GM12878 (cell line): Measurements from ENCODE around the gene VPS13C. TPM values are rescaled to one million over a fixed set of nuclear protein-coding genes. Genes with fewer than 3 reads are reported as not detected.

ENCODE experiments used
- ATAC-seq: fragments of 200-7000 bp; cut with Tn5 transposase; 3 replicates; pipeline ENCODE4 v1.9.1; 2020; ENCODE audit warnings: mild to moderate bottlenecking, moderate library complexity
- BruUV-seq: library from RNA; stranded (reverse); fragments of 400-500 nt; replicated peaks from 2 replicates; lab custom pipeline; 2021; lab: Mats Ljungman, UMichigan
- CTCF ChIA-PET: fragments of 300-600 bp; sonication (Branson Sonifier 250); formaldehyde crosslinking; extraction: SDS; loops from one replicate; lab custom pipeline; 2021; ENCODE audit warnings: inconsistent platforms; lab: Yijun Ruan, JAX
- POLR2A ChIA-PET: fragments of 350-600 bp; formaldehyde crosslinking; extraction: SDS; loops from one replicate; lab custom pipeline; 2021; ENCODE audit warnings: inconsistent platforms; lab: Charles Lee
- RAD21 ChIA-PET: fragments of 300-600 bp; sonication (Branson Sonifier 250); formaldehyde crosslinking; loops from one replicate; lab custom pipeline; 2023; ENCODE audit warnings: antibody characterized with exemption; ENCODE audit not compliant: unreplicated experiment; lab: Charles Lee
- SMC1A ChIA-PET: fragments of 300-600 bp; sonication (Branson Sonifier 250); formaldehyde crosslinking; loops from one replicate; lab custom pipeline; 2023; ENCODE audit not compliant: unreplicated experiment, uncharacterized antibody; lab: Charles Lee
- DNase-seq: peaks from one replicate; pipeline ENCODE4 v3.0.0-alpha.2; 2011; ENCODE audit warnings: low read depth, low spot score
- FAIRE-seq: peaks from 3 replicates; lab custom pipeline; 2011; peaks lifted over from hg19 to GRCh38; lab: Jason Lieb, UNC
- H2AFZ ChIP-seq: 2 replicates; pipeline ENCODE4 v1.6.0; 2011; ENCODE audit warnings: low read depth, low read length, control low read depth; ENCODE audit not compliant: control insufficient read depth
- H3K27ac ChIP-seq: 2 replicates; pipeline ENCODE4 v1.5.1; 2011; ENCODE audit warnings: control low read depth; ENCODE audit not compliant: control insufficient read depth, insufficient read depth
- H3K27me3 ChIP-seq, 2 experiments: replicated peaks in 1 of 2; 2 replicates each; pipeline versions ENCODE4 v1.6.0 to v1.6.1; 2011; ENCODE audit warnings: low read length in 1 of 2; ENCODE audit not compliant: control insufficient read depth in 2 of 2, insufficient read depth in 2 of 2
- H3K36me3 ChIP-seq, 2 experiments: 2 replicates each; pipeline ENCODE4 v1.5.1; 2011; ENCODE audit warnings: low read length in 1 of 2; ENCODE audit not compliant: control insufficient read depth in 2 of 2, insufficient read depth in 2 of 2
- H3K4me1 ChIP-seq: 2 replicates; pipeline ENCODE4 v1.6.1; 2011; ENCODE audit warnings: mild to moderate bottlenecking, low read length, moderate library complexity, mixed read lengths; ENCODE audit not compliant: control insufficient read depth, insufficient read depth
- H3K4me2 ChIP-seq: 2 replicates; pipeline ENCODE4 v1.6.0; 2011; ENCODE audit warnings: control low read depth; ENCODE audit not compliant: control insufficient read depth, insufficient read depth
- H3K4me3 ChIP-seq: fragments of 200-600 bp; sonication (generic); 2 replicates; pipeline ENCODE4 v1.5.1; 2016
- H3K79me2 ChIP-seq: 2 replicates; pipeline ENCODE4 v1.6.0; 2011; ENCODE audit warnings: low read length; ENCODE audit not compliant: control insufficient read depth, insufficient read depth
- H3K9ac ChIP-seq: 2 replicates; pipeline ENCODE4 v1.8.0; 2011; ENCODE audit warnings: low read length, control low read depth, mixed read lengths; ENCODE audit not compliant: control insufficient read depth, insufficient read depth
- H3K9me3 ChIP-seq: replicated peaks from 3 replicates; pipeline ENCODE4 v1.5.1; 2011; ENCODE audit warnings: mild to moderate bottlenecking, low read length; ENCODE audit not compliant: control insufficient read depth, insufficient read depth
- H4K20me1 ChIP-seq: 2 replicates; pipeline ENCODE4 v1.6.0; 2011; ENCODE audit not compliant: control insufficient read depth, insufficient read depth
- EED ChIP-seq: sonication (generic); IDR thresholded peaks from 2 replicates; pipeline ENCODE4 v1.6.1; 2016; ENCODE audit warnings: antibody characterized with exemption, low read depth
- HDAC6 ChIP-seq: fragments of 200-600 bp; sonication (generic); IDR thresholded peaks from one replicate; pipeline ENCODE4 v1.8.0; 2017; ENCODE audit warnings: antibody characterized with exemption; ENCODE audit not compliant: unreplicated experiment
- KLF5 ChIP-seq: fragments of 450-650 bp; IDR thresholded peaks from 2 replicates; pipeline ENCODE4 v1.6.1; 2014; ENCODE audit warnings: mild to moderate bottlenecking; ENCODE audit not compliant: partially characterized antibody
- SIN3A ChIP-seq: IDR thresholded peaks from 2 replicates; pipeline ENCODE4 v1.6.1; 2012; ENCODE audit warnings: low read depth, low read length, improper control_type of control experiment
- SMARCA5 ChIP-seq: fragments of 450-650 bp; IDR thresholded peaks from 2 replicates; pipeline ENCODE4 v1.6.1; 2017; ENCODE audit warnings: mild to moderate bottlenecking
- SMC3 ChIP-seq: IDR thresholded peaks from 2 replicates; pipeline ENCODE4 v1.6.1; 2011; ENCODE audit warnings: low read length, improper control_type of control experiment, borderline replicate concordance
- TARDBP ChIP-seq: IDR thresholded peaks from 2 replicates; pipeline ENCODE4 v1.6.1; 2016; ENCODE audit warnings: borderline replicate concordance
- TCF7 ChIP-seq: IDR thresholded peaks from 2 replicates; pipeline ENCODE4 v1.6.1; 2014; ENCODE audit warnings: antibody characterized with exemption, borderline replicate concordance
- YBX1 ChIP-seq: fragments of 450-650 bp; IDR thresholded peaks from 2 replicates; pipeline ENCODE4 v1.6.1; 2016; ENCODE audit warnings: antibody characterized with exemption
- ZNF274 ChIP-seq: IDR thresholded peaks from one replicate; pipeline ENCODE4 v1.8.0; 2011; ENCODE audit not compliant: insufficient read length, insufficient read depth
- WGBS: methylation state at CpG from one replicate; pipeline ENCODE4 v1.1.6; 2016; ENCODE audit warnings: low lambda C conversion rate; ENCODE audit not compliant: insufficient replicate concordance, insufficient coverage; ENCODE audit errors: missing lambda C conversion rate; 5-methylcytosine and 5-hydroxymethylcytosine counted together
- in situ Hi-C: fragments of 300-500 bp; cut with MboI; formaldehyde crosslinking; loops from 9 replicates; pipeline ENCODE4 v1.14.3; 2018; ENCODE audit warnings: mixed read lengths
- intact Hi-C: fragments of 100-400 bp; cut with micrococcal nuclease; formaldehyde crosslinking; loops from one replicate; pipeline ENCODE4 v1.14.2; 2022; ENCODE audit not compliant: unreplicated experiment
- polyA plus RNA-seq, 11 experiments: library from polyadenylated mRNA; depleted of rRNA in 4 of 11; unstranded in 6 of 11; stranded (reverse) in 5 of 11; fragments of >200 nt; fragmentation: Nextera tagmentation in 4 of 11; fragmentation: Illumina TruSeq in 1 of 11; extraction: Ambion mirVana in 4 of 11; extraction: Trizol in 1 of 11; gene quantifications; 1 replicate in 1 of 11; 2 replicates in 10 of 11; pipeline versions ENCODE4 v1.2.1 to v1.2.3, GENCODE V29; 2011 to 2016; ENCODE audit warnings: inconsistent platforms in 2 of 11, missing spikeins in 2 of 11, low read depth in 1 of 11
- total RNA-seq, 4 experiments: library from RNA; depleted of rRNA in 3 of 4; stranded (reverse); fragments of >200 nt in 3 of 4; fragmentation: Illumina TruSeq in 1 of 4; extraction: Trizol in 1 of 4; gene quantifications; 2 replicates each; pipeline versions ENCODE4 v1.2.1 to v1.2.3, GENCODE V29; 2013 to 2021
- TF ChIP-seq, protein P1 (sequence below): fragments of 450-650 bp; IDR thresholded peaks from 2 replicates; pipeline ENCODE4 v1.6.1; 2017; ENCODE audit warnings: mild to moderate bottlenecking, moderate library complexity
- TF ChIP-seq, protein P2 (sequence below): fragments of 450-650 bp; IDR thresholded peaks from 2 replicates; pipeline ENCODE4 v1.6.1; 2016; ENCODE audit warnings: mild to moderate bottlenecking
- TF ChIP-seq, protein P3 (sequence below): fragments of 450-650 bp; IDR thresholded peaks from 2 replicates; pipeline ENCODE4 v1.6.1; 2017; ENCODE audit warnings: low read depth, mild to moderate bottlenecking, moderate library complexity
- TF ChIP-seq, protein P4 (sequence below): IDR thresholded peaks from 2 replicates; pipeline ENCODE4 v1.6.1; 2012; ENCODE audit warnings: low read depth, low read length, improper control_type of control experiment
- TF ChIP-seq, protein P5 (sequence below): IDR thresholded peaks from 2 replicates; pipeline ENCODE4 v1.6.1; 2012; ENCODE audit warnings: low read length, inconsistent platforms

VPS13C gene
- total and polyA plus RNA-seq, 10 of the 15 experiments (the other 5 are each of a cell fraction or from before 2014, with no cell fraction given): 9.3 to 53.1 (median 31.8) TPM

DNA sequence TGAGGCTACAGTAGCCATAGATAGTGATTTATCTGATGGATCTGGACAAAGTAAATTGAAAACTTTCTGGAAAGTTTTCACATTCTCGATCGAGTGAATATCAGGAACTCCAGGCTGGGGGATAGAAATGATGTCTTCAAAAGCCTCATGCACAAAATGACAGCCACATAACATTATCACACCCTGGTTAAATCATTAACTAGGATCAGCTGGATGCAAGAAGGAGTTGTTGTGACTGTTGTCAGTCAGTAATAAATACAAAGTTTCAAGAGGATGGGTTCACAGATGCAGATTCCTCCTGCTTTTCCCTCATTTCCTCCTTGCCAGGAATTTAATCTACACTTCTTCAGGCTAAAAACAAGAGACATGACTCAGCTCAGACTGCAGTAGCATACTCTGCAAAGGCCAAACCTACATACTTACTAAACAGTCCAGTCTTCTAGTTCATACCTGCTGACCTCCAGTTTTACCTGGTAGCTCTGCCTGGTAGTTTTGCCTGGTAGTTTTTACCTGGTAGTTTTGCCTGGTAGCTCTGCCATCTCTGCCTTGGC, 47.4 kb upstream of the VPS13C start (continued):
- TF ChIP-seq, protein P1, sequence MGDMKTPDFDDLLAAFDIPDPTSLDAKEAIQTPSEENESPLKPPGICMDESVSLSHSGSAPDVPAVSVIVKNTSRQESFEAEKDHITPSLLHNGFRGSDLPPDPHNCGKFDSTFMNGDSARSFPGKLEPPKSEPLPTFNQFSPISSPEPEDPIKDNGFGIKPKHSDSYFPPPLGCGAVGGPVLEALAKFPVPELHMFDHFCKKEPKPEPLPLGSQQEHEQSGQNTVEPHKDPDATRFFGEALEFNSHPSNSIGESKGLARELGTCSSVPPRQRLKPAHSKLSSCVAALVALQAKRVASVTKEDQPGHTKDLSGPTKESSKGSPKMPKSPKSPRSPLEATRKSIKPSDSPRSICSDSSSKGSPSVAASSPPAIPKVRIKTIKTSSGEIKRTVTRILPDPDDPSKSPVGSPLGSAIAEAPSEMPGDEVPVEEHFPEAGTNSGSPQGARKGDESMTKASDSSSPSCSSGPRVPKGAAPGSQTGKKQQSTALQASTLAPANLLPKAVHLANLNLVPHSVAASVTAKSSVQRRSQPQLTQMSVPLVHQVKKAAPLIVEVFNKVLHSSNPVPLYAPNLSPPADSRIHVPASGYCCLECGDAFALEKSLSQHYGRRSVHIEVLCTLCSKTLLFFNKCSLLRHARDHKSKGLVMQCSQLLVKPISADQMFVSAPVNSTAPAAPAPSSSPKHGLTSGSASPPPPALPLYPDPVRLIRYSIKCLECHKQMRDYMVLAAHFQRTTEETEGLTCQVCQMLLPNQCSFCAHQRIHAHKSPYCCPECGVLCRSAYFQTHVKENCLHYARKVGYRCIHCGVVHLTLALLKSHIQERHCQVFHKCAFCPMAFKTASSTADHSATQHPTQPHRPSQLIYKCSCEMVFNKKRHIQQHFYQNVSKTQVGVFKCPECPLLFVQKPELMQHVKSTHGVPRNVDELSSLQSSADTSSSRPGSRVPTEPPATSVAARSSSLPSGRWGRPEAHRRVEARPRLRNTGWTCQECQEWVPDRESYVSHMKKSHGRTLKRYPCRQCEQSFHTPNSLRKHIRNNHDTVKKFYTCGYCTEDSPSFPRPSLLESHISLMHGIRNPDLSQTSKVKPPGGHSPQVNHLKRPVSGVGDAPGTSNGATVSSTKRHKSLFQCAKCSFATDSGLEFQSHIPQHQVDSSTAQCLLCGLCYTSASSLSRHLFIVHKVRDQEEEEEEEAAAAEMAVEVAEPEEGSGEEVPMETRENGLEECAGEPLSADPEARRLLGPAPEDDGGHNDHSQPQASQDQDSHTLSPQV: no peak
- no peak for TF ChIP-seq TCF7

DNA sequence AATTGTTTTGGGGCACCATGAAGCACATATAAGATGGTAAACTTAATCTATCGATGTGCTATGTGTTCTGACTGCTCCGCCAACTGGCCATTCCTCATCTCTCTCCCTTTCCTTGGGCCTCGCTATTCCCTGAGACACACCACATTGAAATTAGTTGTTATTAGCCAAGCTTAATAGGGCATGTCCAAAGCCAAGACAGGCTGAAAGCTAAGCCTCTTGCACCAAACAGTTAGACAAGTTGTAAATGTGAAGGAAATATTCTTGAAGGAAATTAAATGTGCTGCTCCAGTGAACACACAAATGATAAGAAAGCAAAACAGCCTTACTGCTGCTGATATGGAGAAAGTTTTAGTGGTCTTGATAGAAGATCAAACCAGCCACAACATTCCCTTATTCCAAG, 45.8 kb upstream of the VPS13C start:
- in situ Hi-C loops (no loop called here), intact Hi-C loops (no loop called here)
- no peak for DNase-seq
- POLR2A ChIA-PET: no interaction called here
- Histone ChIP-seq H3K36me3 (no peaks in the 10 kb centered on the region), H3K9me3 (no peaks in the 10 kb centered on the region), H3K27ac (no peak overlapping the region), H2AFZ (no peak overlapping the region), H3K9ac (no peak overlapping the region), H3K4me1 (no peaks in the 10 kb centered on the region), H3K4me2 (no peak overlapping the region), H3K79me2 (no peaks in the 10 kb centered on the region), H3K27me3 (no peaks in the 10 kb centered on the region; a peak in 1 of 4 replicates), H4K20me1 (no peaks in the 10 kb centered on the region), H3K4me3 (no peak overlapping the region)
- 66% methylated on average over 3 of the region's 3 CpGs for WGBS
- SMC1A ChIA-PET: no interaction called here
- RAD21 ChIA-PET: no interaction called here
- no peak for ATAC-seq
- FAIRE-seq: no peak
- CTCF ChIA-PET: no interaction called here
- no TSS peak for BruUV-seq
- no peak for TF ChIP-seq SMARCA5
- TF ChIP-seq, protein P2, sequence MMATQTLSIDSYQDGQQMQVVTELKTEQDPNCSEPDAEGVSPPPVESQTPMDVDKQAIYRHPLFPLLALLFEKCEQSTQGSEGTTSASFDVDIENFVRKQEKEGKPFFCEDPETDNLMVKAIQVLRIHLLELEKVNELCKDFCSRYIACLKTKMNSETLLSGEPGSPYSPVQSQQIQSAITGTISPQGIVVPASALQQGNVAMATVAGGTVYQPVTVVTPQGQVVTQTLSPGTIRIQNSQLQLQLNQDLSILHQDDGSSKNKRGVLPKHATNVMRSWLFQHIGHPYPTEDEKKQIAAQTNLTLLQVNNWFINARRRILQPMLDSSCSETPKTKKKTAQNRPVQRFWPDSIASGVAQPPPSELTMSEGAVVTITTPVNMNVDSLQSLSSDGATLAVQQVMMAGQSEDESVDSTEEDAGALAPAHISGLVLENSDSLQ: no peak
- TF ChIP-seq SIN3A: no peak
- TF ChIP-seq, protein P3, sequence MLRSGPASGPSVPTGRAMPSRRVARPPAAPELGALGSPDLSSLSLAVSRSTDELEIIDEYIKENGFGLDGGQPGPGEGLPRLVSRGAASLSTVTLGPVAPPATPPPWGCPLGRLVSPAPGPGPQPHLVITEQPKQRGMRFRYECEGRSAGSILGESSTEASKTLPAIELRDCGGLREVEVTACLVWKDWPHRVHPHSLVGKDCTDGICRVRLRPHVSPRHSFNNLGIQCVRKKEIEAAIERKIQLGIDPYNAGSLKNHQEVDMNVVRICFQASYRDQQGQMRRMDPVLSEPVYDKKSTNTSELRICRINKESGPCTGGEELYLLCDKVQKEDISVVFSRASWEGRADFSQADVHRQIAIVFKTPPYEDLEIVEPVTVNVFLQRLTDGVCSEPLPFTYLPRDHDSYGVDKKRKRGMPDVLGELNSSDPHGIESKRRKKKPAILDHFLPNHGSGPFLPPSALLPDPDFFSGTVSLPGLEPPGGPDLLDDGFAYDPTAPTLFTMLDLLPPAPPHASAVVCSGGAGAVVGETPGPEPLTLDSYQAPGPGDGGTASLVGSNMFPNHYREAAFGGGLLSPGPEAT: no peak
- no peak for TF ChIP-seq ZNF274
- TF ChIP-seq SMC3: no peak
- TF ChIP-seq, protein P4, sequence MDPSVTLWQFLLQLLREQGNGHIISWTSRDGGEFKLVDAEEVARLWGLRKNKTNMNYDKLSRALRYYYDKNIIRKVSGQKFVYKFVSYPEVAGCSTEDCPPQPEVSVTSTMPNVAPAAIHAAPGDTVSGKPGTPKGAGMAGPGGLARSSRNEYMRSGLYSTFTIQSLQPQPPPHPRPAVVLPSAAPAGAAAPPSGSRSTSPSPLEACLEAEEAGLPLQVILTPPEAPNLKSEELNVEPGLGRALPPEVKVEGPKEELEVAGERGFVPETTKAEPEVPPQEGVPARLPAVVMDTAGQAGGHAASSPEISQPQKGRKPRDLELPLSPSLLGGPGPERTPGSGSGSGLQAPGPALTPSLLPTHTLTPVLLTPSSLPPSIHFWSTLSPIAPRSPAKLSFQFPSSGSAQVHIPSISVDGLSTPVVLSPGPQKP: no peak
- no peak for TF ChIP-seq EED
- TF ChIP-seq YBX1: no peak
- TF ChIP-seq KLF5: no peak
- TF ChIP-seq, protein P5, sequence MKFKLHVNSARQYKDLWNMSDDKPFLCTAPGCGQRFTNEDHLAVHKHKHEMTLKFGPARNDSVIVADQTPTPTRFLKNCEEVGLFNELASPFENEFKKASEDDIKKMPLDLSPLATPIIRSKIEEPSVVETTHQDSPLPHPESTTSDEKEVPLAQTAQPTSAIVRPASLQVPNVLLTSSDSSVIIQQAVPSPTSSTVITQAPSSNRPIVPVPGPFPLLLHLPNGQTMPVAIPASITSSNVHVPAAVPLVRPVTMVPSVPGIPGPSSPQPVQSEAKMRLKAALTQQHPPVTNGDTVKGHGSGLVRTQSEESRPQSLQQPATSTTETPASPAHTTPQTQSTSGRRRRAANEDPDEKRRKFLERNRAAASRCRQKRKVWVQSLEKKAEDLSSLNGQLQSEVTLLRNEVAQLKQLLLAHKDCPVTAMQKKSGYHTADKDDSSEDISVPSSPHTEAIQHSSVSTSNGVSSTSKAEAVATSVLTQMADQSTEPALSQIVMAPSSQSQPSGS: no peak
- no peak for TF ChIP-seq TARDBP
- TF ChIP-seq HDAC6: no peak
